ENCODE measurements around the gene GGNBP2.

The GGNBP2 gene

GRCh38 chr17:36523113-36523512 lies 21.6 kb upstream of the GGNBP2 start:
- DNase-seq (ENCODE audit: low spot score), result no peak

- peak; percentile 2 for DNase-seq (ENCODE audit: low spot score)
These were observed 20.3 kb upstream of the GGNBP2 start for GRCh38 chr17:36524428-36524876.

- DNase-seq (ENCODE audit: low spot score), result no peak
These were observed 19.6 kb upstream of the GGNBP2 start for GRCh38 chr17:36525113-36525512.

- DNase-seq (ENCODE audit: low spot score), result peak; percentile 3
These were observed 18.8 kb upstream of the GGNBP2 start for GRCh38 chr17:36525888-36526287.

GRCh38 chr17:36527621-36528250 lies 17.0 kb upstream of the GGNBP2 start:
- DNase-seq (ENCODE audit: low spot score), result peak; percentile 2

GRCh38 chr17:36529121-36529520 lies 15.6 kb upstream of the GGNBP2 start:
- peak; percentile 37 for DNase-seq (ENCODE audit: low spot score)

- DNase-seq (ENCODE audit: low spot score), result no peak
These were observed 12.2 kb upstream of the GGNBP2 start for GRCh38 chr17:36532435-36532975.

GRCh38 chr17:36533935-36534839 lies 10.5 kb upstream of the GGNBP2 start:
- peak; percentile 84 for DNase-seq (ENCODE audit: low spot score)

GRCh38 chr17:36534840-36535668 lies 9.7 kb upstream of the GGNBP2 start, which contains the start of the genes MYO19 and PIGW:
TSS of gene MYO19 (minus strand) at chr17:36534868. CDS start at chr17:36532538, 2,330 bp downstream.
TSS of gene PIGW (plus strand) at chr17:36534987. CDS start at chr17:36537102, 2,115 bp downstream.
- DNase-seq (ENCODE audit: low spot score), result peak; percentile 95

- DNase-seq (ENCODE audit: low spot score), result no peak
These were observed 9.0 kb upstream of the GGNBP2 start for GRCh38 chr17:36535669-36536081.

- DNase-seq (ENCODE audit: low spot score), result no peak
These were observed 4.0 kb upstream of the GGNBP2 start for GRCh38 chr17:36540696-36541095.

GRCh38 chr17:36542755-36543154 lies 2.0 kb upstream of the GGNBP2 start:
- DNase-seq (ENCODE audit: low spot score), result no peak

- peak; percentile 58 for DNase-seq (ENCODE audit: low spot score)
These were observed 744 bp upstream of the GGNBP2 start for GRCh38 chr17:36544044-36544306.

GRCh38 chr17:36545077-36545464 lies 352 bp downstream of the GGNBP2 start:
- no peak for DNase-seq (ENCODE audit: low spot score)

- peak; percentile 98 for DNase-seq (ENCODE audit: low spot score)
These were observed 1.0 kb downstream of the GGNBP2 start for GRCh38 chr17:36545465-36546417.

- no peak for DNase-seq (ENCODE audit: low spot score)
These were observed 1.8 kb downstream of the GGNBP2 start for GRCh38 chr17:36546418-36547093.

- no peak for DNase-seq (ENCODE audit: low spot score)
These were observed 3.1 kb downstream of the GGNBP2 start for GRCh38 chr17:36547776-36548175.

- no peak for DNase-seq (ENCODE audit: low spot score)
These were observed 6.0 kb downstream of the GGNBP2 start for GRCh38 chr17:36550491-36551417.

- DNase-seq (ENCODE audit: low spot score), result no peak
These were observed 8.7 kb downstream of the GGNBP2 start for GRCh38 chr17:36553459-36553858.

Data from AG20443 (cell line).